ENCODE results near the gene MYH2.
"Not testable (repeated sequence)": the region's sequence is repeated elsewhere in the genome, so short reads cannot be mapped to it uniquely, and the experiment has no call there.

MYH2 gene

DNA sequence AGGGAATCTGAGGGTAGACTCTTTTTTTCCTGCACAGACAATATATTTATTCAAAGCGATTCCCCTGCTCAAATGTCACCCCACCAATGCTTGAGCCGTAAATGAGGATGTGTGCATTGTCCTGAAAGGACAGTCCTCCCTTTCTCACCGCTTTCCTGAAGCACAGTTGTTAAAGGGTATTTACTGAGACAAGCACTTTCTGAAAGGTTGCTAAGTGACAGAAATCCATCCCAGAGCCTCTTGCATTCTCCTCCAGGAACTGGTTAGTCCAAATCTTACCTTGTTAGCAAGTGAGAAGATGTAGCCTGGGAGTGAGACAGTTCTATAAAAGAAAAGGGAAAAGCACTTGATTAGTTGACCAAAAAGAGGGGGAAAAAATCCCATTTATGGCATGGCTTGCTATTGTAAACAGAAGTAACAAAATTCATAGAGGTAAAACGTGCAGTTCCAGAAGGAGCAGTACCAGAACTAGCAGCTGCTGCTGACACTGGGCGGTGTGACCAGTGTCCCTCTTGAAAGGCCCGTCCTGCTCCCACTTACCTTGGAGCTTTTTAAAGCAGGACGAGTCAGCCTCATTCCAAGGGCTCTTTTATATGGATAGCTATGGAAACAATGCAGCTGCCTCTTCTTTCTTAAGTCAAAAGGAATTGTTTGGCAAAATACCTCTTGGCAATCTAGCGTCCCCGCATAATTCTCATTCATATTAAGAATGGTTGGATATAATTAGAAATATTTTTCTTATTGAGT, at the start of gene MYH2:
Gene MYH2 (minus strand): TSS at position 563 of the 747 bp plus-strand sequence. CDS start 1,738 bp downstream, outside the sequence.
- H3K4me3 Mint-ChIP-seq: no peak within 1 kb of the TSS
- no peak for DNase-seq
- no peaks in the 10 kb centered on the region for H3K4me1 Mint-ChIP-seq (ENCODE audit: low read depth)
- H3K9me3 Mint-ChIP-seq: peaks cover under 1% of the 10 kb centered on the region
- H3K27me3 Mint-ChIP-seq: peaks cover 18% of the 10 kb centered on the region
- H3K27ac Mint-ChIP-seq: no peak within 1 kb of the TSS
- H3K36me3 Mint-ChIP-seq (ENCODE audit: low read depth): no peaks in the 10 kb centered on the region

DNA sequence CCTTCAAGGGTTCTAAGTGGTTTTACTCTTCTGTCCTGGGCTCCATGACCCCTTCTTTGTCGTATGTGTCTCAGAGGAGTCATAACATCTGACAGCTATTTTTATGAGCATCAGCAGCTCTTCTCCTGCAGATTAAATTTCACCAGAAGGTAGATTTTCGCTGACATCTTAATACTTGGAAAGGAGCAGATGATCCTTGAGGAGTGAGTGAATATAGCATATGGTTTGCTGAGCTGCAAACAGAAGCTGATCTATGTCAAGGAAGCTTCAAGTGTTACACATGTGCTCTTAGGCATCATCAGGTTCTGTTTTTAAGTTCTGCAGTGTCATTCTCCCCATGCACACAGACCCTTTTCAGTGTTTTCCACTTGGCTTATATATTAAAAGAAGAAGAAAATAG, 49.2 kb upstream of the MYH2 start:
- no peaks in the 10 kb centered on the region for H3K36me3 Mint-ChIP-seq (ENCODE audit: low read depth)
- H3K27ac Mint-ChIP-seq: no peak overlapping the region
- no peaks in the 10 kb centered on the region for H3K9me3 Mint-ChIP-seq
- H3K4me1 Mint-ChIP-seq (ENCODE audit: low read depth): no peaks in the 10 kb centered on the region
- no peak for DNase-seq
- H3K4me3 Mint-ChIP-seq: no peak overlapping the region
- peaks cover 34% of the 10 kb centered on the region for H3K27me3 Mint-ChIP-seq

DNA sequence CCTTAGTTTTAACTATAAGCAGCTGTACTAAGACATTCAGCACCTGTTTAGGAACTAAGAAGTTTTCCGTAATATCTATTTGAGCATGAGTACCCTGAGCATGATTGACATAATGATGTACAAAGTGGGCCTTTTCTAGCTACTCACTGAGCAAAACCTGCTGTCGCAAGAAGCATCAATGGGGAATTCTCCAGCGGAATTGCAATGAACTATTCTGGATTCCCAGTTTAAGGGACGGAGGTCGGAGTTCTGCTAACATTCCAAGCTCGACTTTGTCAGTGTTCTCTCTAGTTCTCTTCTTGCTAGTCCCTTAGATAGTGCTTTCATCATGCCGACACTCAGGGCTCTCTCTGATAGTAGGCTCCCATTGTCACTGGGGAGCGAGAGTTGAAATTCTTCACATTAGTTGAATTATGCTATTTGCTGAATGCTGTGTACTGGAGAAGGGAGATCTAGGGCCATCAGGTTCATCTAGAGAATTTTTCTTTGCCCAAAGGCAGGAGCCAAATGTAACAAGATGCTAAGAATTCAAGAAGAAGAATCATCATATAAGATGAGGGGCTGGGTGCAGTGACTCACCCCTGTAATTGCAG, 40.2 kb upstream of the MYH2 start:
- Mint-ChIP-seq H3K9me3 (no peaks in the 10 kb centered on the region), H3K27ac (no peak overlapping the region), H3K36me3 (ENCODE audit: low read depth) (no peaks in the 10 kb centered on the region), H3K27me3 (peaks cover 35% of the 10 kb centered on the region), H3K4me1 (ENCODE audit: low read depth) (no peaks in the 10 kb centered on the region), H3K4me3 (no peak overlapping the region)
- DNase-seq: no peak

DNA sequence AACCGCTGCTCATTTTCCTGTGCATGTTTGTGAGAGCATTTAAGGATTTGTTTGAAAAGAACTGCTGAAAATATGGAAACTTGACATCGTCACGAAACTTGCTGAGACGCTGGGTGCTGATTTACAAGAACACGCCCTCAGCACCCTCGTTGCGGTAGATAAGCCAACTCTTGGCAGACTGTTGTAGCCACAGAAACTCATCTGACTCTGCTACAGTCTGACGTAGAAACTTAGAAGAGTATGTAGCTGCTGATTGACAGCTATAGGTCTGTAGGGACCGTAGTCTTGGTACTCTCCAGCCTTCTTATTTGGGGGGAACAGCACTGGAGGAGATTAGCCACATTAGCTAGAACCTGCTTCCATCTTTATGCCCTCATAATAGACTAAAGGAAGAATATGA, 36.1 kb upstream of the MYH2 start:
- peaks cover 27% of the 10 kb centered on the region for H3K27me3 Mint-ChIP-seq
- no peak overlapping the region for H3K27ac Mint-ChIP-seq
- H3K4me3 Mint-ChIP-seq: no peak overlapping the region
- no peaks in the 10 kb centered on the region for H3K36me3 Mint-ChIP-seq (ENCODE audit: low read depth)
- DNase-seq: no peak
- no peaks in the 10 kb centered on the region for H3K9me3 Mint-ChIP-seq
- H3K4me1 Mint-ChIP-seq (ENCODE audit: low read depth): no peaks in the 10 kb centered on the region

DNA sequence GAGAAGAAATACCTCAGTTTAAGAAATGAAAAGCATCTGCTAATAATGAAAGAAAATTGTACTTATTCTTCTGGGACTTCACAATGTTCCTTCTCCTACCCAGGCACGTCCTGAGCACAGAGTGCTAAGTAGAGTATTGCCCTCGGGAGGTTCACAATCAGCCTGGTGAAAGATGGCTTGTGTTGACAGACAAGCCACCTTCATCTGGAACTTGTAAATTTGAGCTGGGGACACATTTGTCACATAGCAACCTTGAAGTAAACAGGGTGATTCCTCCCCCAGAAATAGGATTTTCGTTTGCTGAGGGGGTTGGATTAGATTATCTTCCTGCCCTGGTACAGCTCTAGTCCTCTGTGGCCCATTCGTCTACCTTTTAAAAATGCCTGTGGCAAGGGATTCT, 34.4 kb upstream of the MYH2 start:
- Mint-ChIP-seq H3K9me3 (no peaks in the 10 kb centered on the region), H3K27me3 (peaks cover 18% of the 10 kb centered on the region), H3K4me3 (no peak overlapping the region), H3K36me3 (ENCODE audit: low read depth) (no peaks in the 10 kb centered on the region), H3K4me1 (ENCODE audit: low read depth) (no peaks in the 10 kb centered on the region), H3K27ac (no peak overlapping the region)
- no peak for DNase-seq

DNA sequence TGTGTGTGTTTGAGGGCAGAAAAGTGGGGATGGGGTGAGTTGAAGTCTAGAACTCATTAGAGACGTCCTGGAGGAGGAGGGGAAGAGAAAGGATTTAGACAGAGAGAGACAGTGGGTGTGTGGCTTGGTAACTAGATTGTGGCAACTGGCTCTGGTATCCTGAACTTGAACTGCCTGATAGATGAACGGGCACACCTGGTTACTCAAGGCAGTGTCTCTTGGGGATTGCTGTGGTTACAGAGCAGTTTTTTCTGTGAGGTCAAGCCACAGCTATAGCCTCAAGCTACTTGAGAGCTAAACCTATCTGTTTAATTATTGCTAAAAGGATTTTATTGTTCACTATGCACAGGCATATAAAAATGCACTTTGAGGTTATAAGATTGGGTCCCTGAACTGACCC, 29.8 kb upstream of the MYH2 start:
- H3K27ac Mint-ChIP-seq: no peak overlapping the region
- no peaks in the 10 kb centered on the region for H3K4me1 Mint-ChIP-seq (ENCODE audit: low read depth)
- DNase-seq: no peak
- no peaks in the 10 kb centered on the region for H3K36me3 Mint-ChIP-seq (ENCODE audit: low read depth)
- no peak overlapping the region for H3K4me3 Mint-ChIP-seq
- peaks cover 15% of the 10 kb centered on the region for H3K27me3 Mint-ChIP-seq
- no peaks in the 10 kb centered on the region for H3K9me3 Mint-ChIP-seq

DNA sequence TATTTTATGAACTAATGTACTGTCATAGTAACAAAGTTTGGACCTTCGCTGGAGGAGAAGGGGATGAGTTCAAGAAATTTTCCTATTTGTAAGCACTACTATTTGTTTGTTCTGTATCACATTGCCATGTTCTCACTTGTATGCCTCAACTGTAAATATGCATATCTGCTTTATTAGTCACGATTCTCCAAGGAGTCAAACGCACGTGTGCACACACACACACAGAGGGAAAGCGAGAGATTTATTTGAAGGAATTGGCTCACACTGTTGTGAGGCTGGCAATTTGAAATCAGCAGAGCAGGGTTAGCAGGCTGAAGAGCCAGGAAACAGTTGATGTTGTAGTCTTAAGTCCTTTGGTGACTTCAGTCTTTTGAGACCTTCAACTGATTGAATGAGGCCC, 24.9 kb upstream of the MYH2 start:
- Mint-ChIP-seq H3K4me3 (no peak overlapping the region), H3K4me1 (ENCODE audit: low read depth) (no peaks in the 10 kb centered on the region), H3K27me3 (peaks cover 17% of the 10 kb centered on the region), H3K36me3 (ENCODE audit: low read depth) (no peaks in the 10 kb centered on the region), H3K27ac (no peak overlapping the region), H3K9me3 (no peaks in the 10 kb centered on the region)
- no peak for DNase-seq

DNA sequence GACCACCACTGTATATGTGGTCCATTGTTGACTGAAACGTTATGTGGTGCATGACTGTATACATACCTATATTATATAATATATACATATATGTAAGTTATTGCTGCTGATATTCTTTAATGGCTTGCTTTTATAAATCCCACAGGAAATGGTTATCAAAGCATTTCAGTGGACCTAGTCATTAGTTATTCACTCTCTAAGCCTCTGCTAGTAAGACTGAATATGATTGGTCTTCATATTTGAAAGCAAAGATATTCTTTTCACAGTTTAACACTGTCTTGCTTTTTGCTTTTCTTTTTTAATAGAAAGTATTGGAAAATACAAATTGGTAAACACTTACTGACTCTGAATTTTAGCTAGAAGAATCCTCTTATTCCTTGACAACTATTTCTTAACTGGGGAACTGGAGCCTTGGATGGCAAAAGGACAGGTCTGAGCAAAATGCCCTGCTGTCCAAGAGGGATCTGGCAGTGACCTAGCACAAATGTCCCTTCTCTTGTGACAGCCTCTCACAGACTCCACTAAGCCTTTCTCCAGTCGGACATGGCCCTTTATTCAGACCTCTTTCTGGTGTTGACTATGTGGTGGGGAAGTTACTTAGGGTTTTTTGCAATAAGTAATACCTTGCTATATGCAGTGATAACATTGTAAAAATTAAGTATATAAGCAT, 14.7 kb upstream of the MYH2 start:
- Mint-ChIP-seq H3K4me3 (no peak overlapping the region), H3K36me3 (ENCODE audit: low read depth) (no peaks in the 10 kb centered on the region), H3K27ac (no peak overlapping the region), H3K27me3 (peaks cover 18% of the 10 kb centered on the region), H3K4me1 (ENCODE audit: low read depth) (no peaks in the 10 kb centered on the region), H3K9me3 (no peaks in the 10 kb centered on the region)
- no peak for DNase-seq

DNA sequence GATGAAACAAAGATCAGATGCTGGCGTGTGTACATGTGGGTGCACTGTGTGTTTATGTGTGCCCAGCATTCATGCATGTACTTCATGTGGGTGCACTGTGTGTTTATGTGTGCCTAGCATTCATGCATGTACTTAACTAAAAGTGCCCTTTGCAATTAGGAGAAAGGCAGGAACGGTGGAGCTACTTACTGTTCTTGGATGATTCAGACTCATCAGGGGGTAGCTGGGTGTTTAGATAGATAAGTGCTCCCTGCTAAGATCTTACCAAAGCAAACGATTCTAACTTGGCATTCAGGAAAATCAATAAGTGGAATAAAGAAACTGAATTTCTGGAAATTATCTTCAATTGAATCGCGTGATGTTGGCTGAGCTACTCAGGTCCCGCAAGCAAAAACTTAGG, 8.6 kb upstream of the MYH2 start:
- no peaks in the 10 kb centered on the region for H3K4me1 Mint-ChIP-seq (ENCODE audit: low read depth)
- H3K27me3 Mint-ChIP-seq: no peaks in the 10 kb centered on the region
- no peak for DNase-seq
- H3K9me3 Mint-ChIP-seq: peaks cover 2% of the 10 kb centered on the region
- H3K27ac Mint-ChIP-seq: no peak overlapping the region
- no peaks in the 10 kb centered on the region for H3K36me3 Mint-ChIP-seq (ENCODE audit: low read depth)
- no peak overlapping the region for H3K4me3 Mint-ChIP-seq

DNA sequence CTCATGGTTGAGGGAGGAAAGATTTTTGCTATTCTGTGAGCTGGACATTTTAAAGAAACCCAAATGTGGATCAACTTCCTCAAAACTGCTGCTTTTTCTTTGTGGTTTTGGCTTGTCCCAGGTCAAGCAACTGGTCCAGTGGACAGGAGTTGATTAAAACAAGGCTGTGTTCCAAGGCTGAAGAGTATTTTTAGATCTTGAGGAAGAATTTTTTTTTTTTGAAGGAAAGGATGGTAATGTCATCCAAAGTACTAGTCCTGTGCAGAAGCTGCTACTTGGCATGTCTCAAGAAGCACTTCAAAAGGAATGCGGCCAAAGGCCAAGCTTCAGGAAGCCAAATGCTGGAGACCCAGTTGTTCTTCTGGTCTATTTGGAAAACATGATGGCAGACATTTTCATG, 8.0 kb upstream of the MYH2 start:
- no peak for DNase-seq
- no peaks in the 10 kb centered on the region for H3K4me1 Mint-ChIP-seq (ENCODE audit: low read depth)

DNA sequence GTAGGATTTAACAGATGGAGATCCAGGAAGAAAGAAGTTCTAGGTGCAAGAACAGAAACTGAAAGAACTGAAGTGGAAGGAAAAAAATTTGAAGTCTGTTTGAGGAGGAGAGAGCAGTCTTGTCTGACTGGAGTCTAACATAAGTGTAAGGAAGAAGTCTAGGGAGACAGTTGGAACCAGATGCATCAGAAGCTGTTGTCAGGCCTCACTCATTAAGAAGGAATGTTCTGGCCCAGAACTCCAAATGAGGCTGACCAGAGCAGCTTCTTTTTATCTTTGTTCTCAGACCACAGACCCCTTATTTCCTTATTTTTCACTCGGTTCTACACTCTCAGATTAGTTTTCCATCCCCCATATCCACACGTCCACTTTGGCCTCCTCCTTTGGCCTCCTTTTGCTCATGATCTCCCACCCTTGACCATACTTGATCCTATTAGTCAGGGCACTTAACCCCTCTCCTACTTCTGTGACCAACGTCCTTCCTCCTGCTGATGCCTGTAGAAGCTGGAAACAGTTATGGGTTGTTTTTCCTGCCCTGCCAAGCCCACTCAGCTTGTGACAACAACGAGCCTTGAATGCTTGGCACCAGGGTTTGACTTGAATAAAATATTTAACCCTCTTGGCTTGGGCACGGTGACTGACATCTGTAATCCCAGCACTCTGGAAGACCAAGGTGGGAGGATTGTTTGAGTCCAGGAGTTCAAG, 7.0 kb upstream of the MYH2 start:
- peaks cover 2% of the 10 kb centered on the region for H3K9me3 Mint-ChIP-seq
- no peaks in the 10 kb centered on the region for H3K36me3 Mint-ChIP-seq (ENCODE audit: low read depth)
- DNase-seq: no peak
- H3K27ac Mint-ChIP-seq: no peak overlapping the region
- peaks cover 6% of the 10 kb centered on the region for H3K27me3 Mint-ChIP-seq
- no peak overlapping the region for H3K4me3 Mint-ChIP-seq
- H3K4me1 Mint-ChIP-seq (ENCODE audit: low read depth): no peaks in the 10 kb centered on the region

More for the DNA sequence above, 8.0 kb upstream of the MYH2 start:
- no peaks in the 10 kb centered on the region for H3K27me3 Mint-ChIP-seq
- peaks cover 2% of the 10 kb centered on the region for H3K9me3 Mint-ChIP-seq
- no peak overlapping the region for H3K4me3 Mint-ChIP-seq
- H3K27ac Mint-ChIP-seq: no peak overlapping the region
- no peaks in the 10 kb centered on the region for H3K36me3 Mint-ChIP-seq (ENCODE audit: low read depth)

DNA sequence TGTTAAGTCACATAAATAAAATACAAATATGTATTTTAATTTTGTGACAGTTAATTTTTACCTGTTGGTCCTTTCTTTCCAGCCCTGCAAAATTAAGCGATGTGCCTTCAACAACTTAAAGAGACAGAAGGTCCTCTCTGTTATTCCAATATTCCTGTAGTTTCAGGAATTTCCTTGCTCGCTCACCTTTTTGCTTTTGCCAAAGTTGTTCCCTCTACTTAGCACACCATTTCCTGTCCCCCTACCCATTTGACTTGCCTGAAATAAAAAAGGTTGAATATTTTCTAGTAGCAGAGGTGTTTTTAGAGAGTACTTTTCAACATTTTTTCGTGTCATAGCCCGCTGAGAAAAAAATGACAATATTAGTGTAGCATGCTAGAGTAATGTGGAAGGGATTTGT, 556 bp upstream of the MYH2 start:
- Mint-ChIP-seq H3K4me1 (ENCODE audit: low read depth) (no peaks in the 10 kb centered on the region), H3K4me3 (no peak overlapping the region), H3K9me3 (peaks cover 2% of the 10 kb centered on the region), H3K36me3 (ENCODE audit: low read depth) (no peaks in the 10 kb centered on the region), H3K27ac (no peak overlapping the region), H3K27me3 (peaks cover 18% of the 10 kb centered on the region)
- DNase-seq: no peak

DNA sequence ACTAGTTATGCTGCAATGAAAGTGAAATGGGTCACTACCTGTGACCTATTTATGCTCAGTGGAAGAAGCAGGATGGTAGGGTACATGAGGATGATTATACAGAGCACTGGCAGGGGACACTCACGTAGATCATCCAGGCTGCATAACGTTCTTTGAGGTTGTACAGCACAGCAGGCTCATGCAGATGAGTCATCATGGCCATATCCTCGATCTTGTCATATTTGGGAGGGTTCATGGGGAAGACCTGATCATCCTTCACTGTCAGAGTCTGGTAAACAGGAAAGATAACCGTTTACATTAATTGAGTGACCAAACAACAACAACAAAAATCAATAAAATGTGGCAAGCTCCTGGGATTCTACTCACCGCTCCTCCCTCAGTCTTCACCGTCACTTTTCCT, 2.1 kb downstream of the MYH2 start:
- Mint-ChIP-seq H3K27me3 (peaks cover 18% of the 10 kb centered on the region), H3K27ac (no peak overlapping the region), H3K4me1 (ENCODE audit: low read depth) (no peaks in the 10 kb centered on the region), H3K9me3 (no peaks in the 10 kb centered on the region), H3K4me3 (no peak overlapping the region), H3K36me3 (ENCODE audit: low read depth) (no peaks in the 10 kb centered on the region)
- no peak for DNase-seq

DNA sequence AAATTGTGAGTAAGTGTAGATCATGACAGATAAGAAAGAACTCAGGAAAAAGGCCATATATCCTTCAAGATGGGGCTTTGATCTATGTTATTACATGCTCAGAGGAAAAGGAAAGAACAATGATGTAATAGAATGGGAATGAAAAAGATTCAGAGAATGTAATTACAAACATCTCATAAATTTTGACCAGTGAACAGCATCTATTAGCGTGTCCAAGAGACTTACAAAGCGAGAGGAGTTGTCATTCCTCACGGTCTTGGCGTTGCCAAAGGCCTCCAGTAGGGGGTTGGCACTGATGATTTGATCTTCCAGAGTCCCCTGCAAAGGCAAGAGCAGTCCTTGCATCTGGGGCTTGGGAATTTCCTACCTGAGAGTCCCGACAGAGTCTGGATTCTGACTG, 6.0 kb downstream of the MYH2 start:
- not testable (repeated sequence) for H3K27ac Mint-ChIP-seq; DNase-seq; H3K27me3 Mint-ChIP-seq; H3K36me3 Mint-ChIP-seq (ENCODE audit: low read depth); H3K4me1 Mint-ChIP-seq (ENCODE audit: low read depth); H3K4me3 Mint-ChIP-seq
- H3K9me3 Mint-ChIP-seq: peaks cover 22% of the 10 kb centered on the region

DNA sequence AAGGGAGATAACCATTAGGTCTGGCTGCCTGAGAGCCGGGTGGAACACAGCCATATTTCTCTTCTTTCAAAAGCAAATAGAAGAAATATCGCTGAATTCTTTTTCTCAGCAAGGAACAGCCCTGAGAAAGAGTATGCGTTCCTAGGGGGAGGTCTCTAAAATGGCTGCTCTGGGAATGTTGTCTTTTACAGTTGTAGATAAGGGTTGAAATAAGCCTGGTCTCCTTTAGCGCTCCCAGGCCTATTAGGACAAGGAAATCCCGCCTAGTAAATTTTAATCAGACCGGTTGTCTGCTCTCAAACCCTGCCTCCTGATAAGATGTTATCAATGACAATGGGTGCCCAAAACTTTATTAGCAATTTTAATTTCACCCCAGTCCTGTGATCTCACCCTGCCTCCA, 8.3 kb downstream of the MYH2 start:
- not testable (repeated sequence) for H3K4me3 Mint-ChIP-seq; H3K4me1 Mint-ChIP-seq (ENCODE audit: low read depth); H3K36me3 Mint-ChIP-seq (ENCODE audit: low read depth); H3K27me3 Mint-ChIP-seq; H3K27ac Mint-ChIP-seq; DNase-seq
- H3K9me3 Mint-ChIP-seq: peaks cover 22% of the 10 kb centered on the region
